HG02763 (cell line): Measurements from ENCODE around the gene C11orf42.

ENCODE experiments used
- ATAC-seq: cut with Tn5 transposase; IDR thresholded peaks from one replicate; pipeline ENCODE4 v1.9.1; 2021; ENCODE audit warnings: mild to moderate bottlenecking, moderate library complexity; ENCODE audit not compliant: unreplicated experiment

Gene C11orf42, protein sequence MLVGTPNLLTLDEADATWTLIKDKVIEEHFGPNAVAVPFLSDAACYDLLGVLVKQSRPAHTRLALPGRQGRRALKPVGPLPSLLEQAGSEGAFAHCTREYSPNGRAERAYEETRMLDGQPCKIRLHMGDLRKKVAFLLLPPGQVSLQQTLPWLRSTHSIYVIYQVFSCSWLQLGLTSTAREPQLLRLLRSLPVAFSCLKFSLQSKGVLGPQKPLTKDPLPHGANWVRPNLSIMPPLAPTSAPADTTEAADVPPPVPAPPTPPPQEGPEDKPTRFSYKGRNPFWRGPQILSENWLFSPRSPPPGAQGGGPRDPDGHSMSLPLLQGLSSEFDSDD

DNA sequence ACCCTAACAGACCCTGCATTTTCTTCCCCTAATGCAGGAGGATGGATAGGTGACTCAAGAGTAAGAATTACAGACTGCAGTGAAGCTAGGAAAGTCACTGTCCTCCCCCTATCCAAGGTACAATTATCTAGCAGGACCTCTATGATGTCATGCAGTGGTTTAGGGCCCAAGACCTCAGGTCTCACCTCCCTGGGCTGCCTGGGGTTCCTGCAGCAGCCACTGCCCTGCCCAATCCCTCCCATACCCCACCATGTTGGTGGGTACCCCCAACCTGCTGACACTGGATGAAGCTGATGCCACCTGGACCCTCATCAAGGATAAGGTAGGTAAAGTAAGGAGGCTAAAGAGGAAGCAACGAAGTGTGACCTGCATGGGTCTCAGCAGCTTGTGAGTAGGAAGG, at the start of gene C11orf42:
C11orf42 (plus strand) TSS at position 192 of the 400 bp plus-strand sequence; CDS start at position 251, 59 bp downstream.
- ATAC-seq = no peak

DNA sequence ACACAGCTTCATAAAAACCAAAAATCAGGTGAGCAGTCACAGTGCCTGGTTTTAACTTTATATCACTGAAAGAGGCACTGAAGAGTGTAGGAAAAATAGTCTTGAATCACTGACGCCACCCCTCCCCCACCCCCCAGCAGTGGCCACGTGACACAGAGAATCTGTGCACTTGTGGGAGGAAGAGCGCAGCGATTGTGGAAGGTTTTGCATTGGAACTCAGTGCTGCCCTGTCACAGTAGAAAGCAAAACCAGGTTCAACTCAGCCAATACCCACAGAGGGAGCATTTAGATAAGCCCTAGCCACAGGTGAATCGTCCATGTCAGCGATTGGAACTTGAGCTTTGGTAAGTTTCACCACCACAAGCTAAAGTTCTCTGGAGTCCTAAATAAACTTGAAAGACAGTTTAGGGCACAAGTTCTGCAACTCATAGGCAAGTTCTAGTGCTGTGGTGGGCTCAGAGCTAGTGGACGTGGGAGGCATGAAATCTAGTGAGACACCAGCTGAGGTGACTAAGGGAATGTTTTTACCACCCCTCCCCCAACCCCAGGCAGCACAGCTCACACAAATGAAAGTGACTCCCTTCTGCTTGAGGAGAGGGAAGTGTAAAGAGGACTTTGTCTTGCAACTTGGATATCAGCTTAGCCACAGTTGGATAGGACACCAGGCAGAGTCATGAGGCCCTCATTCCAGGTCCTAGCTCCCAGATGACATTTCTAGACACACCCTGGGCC, 48.6 kb upstream of the C11orf42 start:
- ATAC-seq = no peak

DNA sequence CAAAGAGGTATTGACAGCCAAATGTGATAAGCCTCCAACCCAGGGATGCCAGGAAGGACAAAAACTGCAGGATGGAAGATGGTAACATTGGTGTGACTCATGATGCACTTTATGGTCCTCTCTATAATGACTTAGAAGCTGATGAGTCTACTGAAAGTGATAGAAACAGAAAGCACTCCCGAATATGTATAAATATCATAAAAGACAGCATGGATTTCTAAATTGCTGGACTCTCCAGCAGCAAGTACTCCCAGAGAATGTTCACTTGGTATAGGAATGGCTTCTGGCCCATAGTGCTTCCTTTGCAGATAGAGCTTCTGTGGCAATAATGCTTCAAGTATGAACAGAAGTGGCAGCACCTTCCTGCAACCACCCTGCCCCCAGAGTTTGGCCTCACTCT, 35.1 kb upstream of the C11orf42 start, which contains the start of gene OR52B2:
OR52B2 (minus strand) TSS at position 101 of the 400 bp plus-strand sequence; CDS start at position 101, 0 bp downstream.
- no peak for ATAC-seq

DNA sequence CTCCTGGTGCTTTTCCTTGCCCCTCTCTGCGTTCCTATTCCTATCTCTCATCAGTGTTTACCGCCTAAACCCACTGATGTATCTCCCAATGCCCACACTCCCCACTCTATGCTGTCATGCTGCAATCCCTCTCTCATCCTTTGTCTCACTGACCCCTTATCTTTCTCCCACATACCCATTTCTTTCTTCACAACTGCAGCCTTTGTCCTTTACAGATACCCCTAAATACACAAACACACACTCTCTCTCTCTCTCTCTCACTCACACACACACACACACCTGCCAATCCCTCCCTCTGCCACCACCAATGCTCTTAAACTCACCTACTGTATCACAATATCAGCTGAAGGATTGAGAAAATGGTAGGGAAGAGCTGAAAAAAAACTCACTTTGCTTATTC, 29.9 kb upstream of the C11orf42 start:
- ATAC-seq = no peak

DNA sequence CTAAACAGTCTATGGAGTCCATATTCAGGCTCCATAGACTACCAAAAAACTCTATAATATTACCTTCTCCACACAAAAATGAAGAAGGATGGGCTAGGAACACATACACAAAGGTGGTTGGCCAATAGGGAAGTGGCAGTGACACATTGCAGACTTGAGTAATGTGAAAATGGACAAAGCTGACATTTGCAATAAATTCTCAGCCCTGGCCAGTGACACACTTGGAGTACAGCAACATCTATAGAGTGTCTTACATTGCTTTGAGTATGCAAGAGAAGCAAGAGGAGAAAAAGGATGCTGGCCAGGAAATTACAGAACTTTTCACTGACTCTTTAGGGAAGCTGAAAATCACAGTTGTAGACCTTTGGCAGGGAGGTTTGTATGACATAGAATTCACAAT, 13.6 kb upstream of the C11orf42 start:
- no peak for ATAC-seq

DNA sequence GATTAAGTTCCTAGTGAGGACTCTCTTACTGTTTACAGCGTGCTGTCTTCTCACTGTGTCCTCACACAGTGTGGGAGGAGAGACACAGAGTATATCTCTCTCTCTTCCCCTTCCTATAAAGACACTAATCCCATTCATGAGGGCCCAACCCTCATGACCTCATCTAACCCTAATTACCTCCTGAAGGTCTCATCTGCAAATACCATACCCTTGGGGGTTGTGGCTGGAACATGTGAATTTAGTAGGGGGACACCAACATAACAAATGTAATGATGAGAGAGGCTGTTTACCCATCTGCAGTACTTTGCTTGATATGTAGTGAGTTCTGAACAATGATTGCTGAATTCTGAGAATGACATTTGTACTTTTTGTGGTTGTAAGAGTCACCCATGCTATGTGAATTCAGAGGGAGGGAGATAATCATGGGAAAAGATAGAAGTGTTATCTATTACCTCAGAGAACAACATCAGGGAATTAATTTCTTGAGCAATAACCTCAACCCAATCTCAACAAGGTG, 11.2 kb upstream of the C11orf42 start:
- ATAC-seq = no peak

DNA sequence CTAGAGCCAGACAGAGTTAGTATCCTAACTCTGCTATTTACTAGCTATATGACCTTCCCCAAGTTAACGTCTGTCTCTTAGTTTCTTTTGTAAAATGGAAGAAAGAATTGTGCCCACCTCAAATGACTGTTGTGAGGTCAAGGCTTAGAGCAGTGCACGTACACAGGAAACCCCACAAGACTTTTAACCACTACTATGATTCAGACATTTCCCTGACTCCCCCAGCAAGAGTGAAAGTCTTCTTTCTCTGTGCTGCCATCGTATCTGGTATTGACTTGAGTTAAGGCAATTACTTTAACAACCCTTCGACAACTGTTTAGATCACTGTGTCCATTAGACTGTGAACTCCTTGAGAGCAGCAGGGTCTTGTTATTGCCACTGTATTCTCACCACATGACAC, 9.0 kb upstream of the C11orf42 start:
- no peak for ATAC-seq

DNA sequence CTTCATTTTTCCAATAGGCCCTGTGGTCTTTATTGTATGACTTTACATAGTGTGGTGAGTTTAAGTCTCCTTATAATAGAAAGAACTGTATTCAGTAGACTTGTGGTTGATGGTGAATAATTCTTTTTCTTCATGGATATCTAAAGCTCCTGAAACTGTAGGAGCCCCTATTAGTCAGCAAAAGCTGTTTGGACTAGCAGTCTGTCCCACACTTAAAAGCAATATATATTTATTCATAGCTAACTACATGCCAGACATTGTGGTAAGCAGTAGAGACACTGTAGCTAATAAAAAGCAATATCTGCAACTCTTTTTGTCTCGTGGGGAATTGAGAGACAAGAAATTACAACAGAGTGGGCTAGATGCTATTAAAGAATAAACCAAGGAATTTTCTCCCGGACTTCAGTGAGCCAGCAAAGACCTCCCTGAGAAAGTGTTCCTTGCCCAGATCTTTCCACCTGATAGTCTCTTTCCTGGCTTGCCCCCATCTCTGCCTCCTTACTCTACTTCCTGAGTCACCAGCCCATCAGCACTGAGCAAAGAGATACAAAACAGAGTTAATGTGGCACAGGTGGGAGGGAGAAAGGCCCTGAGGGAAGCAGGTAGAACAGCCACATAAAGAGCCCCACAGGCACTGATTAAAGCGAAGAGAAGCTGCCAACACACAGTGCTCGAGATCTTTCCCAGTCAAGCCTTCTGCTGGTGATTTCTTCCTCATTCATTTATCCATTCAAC, 7.7 kb upstream of the C11orf42 start:
- no peak for ATAC-seq

DNA sequence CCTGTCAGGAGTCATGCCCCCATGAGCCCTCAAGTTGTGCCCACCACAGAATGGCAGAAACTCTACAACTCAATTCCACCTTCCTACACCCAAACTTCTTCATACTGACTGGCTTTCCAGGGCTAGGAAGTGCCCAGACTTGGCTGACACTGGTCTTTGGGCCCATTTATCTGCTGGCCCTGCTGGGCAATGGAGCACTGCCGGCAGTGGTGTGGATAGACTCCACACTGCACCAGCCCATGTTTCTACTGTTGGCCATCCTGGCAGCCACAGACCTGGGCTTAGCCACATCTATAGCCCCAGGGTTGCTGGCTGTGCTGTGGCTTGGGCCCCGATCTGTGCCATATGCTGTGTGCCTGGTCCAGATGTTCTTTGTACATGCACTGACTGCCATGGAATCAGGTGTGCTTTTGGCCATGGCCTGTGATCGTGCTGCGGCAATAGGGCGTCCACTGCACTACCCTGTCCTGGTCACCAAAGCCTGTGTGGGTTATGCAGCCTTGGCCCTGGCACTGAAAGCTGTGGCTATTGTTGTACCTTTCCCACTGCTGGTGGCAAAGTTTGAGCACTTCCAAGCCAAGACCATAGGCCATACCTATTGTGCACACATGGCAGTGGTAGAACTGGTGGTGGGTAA, 6.1 kb upstream of the C11orf42 start, which contains the start of gene OR52W1:
OR52W1 (plus strand) TSS at position 51 of the 637 bp plus-strand sequence; CDS start at position 51, 0 bp downstream.
- ATAC-seq = no peak

DNA sequence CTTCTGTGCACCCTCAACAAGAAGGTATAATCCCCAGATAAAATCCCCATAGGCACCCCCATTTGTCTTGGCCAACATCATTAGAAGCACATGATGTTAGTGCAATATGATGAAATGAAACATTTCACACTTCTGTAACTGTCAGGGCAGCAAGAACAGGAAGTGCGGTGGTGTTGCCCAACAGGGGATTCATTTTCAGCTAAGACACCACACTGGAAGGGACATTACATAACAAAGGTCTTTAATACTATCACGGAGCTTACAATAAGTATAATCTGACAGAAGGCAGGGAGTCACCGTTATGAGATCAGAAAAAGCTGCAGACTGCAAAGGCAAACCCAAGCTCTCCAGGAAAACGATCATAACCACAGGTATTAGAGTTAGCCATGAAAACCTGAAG, 4.4 kb upstream of the C11orf42 start:
- no peak for ATAC-seq

DNA sequence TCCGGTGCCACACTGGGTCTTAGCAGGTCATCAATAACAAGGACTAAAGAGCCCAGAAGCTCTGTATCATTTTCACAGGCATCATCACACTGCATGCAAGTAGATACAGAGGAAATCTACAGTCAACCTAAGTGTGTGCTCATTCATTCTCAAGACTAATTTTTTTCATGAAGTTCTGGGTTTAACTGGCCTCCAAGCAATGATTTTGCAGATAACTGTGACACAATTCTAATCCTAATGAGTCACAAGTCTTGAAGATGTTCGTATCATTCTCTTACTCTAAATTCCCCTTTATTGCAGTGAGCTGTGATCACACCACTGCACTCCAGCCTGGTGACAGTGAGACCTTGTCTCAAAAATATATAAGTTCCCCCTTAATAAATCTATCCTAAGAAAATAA, 3.9 kb upstream of the C11orf42 start:
- no peak for ATAC-seq

DNA sequence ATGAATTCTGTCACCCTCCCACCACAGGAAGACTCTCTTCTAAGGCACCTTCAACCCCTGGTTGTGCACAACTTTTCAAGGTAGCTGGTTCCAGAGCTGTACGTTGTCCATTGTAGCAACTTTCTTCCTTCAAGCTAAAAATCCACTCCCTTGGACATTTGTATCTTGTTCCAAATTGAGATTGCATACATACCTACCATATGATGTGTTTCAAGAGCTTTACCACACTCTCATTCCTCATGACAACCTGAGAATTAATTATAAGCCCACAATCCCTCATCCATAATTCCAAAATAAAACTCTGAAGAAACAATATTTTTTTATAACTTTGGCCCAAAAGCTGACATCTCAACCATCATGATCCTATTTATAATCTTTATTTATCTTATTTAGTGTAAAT, 3.3 kb upstream of the C11orf42 start:
- ATAC-seq = no peak

DNA sequence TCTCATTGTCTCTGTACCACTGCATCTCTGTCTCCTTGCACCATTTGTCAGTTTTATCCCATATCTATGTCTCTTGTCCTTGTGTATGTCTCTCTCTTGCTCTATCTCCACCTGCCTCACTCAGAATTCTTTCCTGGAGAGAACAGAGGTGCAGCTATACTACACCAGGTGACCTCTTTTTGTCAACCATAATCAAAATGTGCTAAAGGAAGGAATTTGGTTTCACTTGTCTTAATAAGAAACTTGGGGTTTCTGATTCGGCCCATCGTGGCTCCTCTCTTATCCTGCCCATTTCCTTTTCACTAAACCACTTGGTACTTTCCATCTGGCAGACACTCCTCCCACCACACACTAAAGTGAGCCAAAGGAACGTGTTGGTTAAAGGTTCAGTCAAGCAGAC, 2.0 kb upstream of the C11orf42 start:
- ATAC-seq = peak; percentile 73

DNA sequence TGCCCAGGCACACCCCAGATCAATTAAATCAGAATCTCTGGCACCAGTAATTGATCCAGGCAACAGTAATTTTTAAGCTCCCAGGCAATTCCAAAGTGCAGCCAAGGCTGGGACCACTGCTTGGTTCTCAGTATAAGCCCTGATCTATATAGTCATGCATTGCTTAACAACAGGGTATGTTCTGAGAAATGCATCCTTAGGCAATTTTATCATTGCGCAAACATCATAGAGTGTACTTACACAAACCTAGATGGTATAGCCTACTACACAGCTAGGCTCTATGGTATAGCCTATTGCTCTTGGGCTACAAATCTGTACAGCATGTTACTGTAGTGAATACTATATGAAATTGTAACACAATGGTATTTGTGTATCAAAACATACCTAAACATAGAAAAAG, 651 bp upstream of the C11orf42 start:
- no peak for ATAC-seq

DNA sequence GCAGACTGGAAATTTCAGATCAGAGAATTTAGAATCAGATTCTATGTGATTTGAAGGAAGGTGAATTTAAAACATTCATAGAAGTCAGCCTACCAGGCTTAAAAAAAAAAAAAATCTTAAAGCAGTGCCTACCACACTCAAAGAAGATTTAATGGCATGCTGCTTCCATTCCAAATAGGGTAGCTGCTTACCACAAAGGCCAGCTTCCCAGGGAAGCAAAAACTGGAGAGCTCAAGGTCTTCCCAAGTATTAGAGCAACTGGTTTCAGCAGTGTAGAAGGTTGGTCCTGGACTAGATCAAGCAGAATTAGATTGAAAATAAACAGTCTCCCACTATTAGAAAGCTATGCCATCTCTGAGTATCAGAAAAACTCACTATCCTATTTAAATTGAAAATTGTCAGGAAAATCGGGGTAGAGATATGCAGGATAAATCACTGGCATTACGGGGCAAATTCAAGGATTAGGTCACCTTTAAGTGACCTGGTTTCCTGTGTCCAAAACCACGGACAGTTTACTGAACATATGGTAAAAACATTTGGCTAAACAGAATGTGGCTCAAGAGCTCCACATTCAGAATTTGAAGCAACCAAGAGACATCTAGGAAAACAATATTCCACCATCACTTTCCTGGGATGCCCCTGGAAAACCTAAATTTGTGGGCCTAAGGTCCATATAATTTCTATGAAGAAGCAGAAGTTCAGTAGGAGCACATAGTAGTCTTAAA, 1.3 kb downstream of the C11orf42 start:
- no peak for ATAC-seq

DNA sequence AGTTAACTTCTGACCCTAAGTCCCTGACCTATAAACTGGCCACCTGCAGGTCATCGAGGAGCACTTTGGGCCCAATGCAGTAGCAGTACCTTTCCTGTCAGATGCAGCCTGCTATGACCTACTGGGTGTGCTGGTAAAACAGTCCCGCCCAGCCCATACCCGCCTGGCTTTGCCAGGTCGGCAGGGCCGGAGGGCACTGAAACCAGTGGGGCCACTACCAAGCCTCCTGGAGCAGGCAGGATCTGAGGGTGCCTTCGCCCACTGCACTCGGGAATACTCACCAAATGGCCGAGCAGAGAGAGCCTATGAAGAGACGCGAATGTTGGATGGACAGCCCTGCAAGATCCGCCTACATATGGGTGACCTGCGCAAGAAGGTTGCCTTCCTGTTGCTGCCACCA, 4.4 kb downstream of the C11orf42 start:
- ATAC-seq = no peak

DNA sequence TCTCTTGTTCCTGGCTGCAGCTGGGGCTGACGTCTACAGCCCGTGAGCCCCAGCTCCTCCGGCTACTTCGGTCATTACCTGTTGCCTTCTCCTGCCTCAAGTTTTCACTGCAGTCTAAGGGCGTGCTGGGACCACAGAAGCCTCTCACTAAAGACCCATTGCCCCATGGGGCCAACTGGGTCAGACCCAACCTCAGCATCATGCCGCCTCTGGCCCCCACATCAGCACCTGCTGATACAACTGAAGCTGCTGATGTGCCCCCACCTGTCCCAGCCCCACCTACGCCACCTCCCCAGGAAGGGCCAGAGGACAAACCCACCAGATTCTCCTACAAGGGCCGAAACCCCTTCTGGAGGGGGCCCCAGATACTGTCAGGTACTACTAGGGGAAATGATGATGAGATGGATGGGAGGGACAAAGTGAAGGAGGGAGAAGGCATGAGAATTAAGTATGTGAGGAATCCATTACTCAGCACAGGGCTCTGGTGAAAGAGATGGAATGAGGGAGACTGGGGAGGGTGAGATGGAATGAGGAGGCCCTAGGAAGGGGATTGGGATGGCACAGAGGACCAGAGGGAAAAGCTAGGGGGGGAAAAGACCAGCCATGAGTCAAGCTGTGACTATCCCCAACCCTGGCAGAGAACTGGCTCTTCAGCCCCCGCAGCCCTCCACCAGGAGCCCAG, 5.1 kb downstream of the C11orf42 start:
- no peak for ATAC-seq

DNA sequence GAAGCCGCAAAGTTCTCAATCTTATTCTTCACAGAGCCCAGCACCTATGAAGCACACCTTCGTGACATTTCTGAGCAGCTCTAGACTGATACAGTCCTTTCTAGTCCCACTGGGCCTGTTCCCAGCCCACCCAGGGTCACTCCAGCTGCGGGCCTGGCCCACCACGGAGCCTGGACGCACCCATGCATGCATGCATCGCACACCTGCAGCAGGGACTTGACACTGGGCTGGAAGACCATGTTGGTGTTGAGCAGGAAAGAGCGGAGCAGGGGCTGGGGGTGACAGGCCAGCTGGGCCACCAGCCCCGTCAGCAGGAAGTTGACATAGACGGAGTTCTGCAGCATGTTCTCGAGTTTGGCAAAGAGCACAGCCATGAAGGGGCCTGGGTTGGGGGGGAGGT, 9.2 kb downstream of the C11orf42 start:
- ATAC-seq = no peak

DNA sequence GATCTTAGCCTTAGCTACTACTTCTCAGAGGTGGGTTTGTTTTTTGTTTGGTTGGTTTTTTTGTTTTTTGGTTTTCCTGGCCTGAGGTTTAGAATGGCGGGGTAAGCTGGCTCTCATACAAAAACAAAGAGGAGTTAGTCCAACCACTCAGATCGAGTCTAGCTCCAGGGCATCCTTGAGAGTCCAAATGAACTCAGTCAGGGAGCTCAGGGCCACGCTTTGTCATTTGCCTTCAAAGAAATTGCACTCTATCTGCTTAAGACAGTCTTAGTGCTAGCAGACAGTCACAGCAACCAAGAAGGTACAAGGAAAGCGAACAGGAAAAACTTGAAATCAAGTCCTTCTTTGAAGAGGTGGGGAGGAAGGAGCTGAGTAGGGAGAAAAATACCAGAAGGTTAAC, 11.1 kb downstream of the C11orf42 start:
- ATAC-seq = no peak

DNA sequence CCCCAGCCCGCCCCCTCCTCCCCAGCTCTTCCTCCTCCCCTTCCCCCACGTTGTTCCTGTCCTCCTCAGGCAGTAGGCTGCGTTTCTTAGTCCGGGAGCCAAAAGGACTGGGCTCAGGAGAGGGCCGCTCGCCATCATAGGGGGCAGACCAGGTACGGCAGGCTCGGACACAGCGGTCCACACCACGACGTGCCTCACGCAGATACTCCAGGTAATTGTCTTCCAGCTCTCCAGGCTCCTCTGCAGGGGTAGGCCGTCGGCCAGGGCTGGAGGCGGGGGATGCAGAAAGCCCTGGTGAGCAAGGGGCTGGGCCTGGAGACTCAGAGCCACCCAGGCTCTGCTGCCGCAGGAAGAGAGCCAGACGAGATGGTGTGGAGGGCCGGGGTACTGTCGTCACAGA, 12.4 kb downstream of the C11orf42 start:
- ATAC-seq = no peak
